WTC11 (cell line): ENCODE data around the gene RBM19.

Experiments
- ATF6 ChIP-seq: sonication (generic); formaldehyde crosslinking; IDR thresholded peaks from 2 replicates; pipeline ENCODE4 v1.8.1; 2023; ENCODE audit warnings: mild to moderate bottlenecking, missing genetic modification reagents
- CBFB ChIP-seq: sonication (generic); formaldehyde crosslinking; IDR thresholded peaks from 2 replicates; pipeline ENCODE4 v1.8.1; 2022; ENCODE audit warnings: mild to moderate bottlenecking, low read depth, missing genetic modification reagents
- CREM ChIP-seq: sonication (generic); formaldehyde crosslinking; IDR thresholded peaks from 2 replicates; pipeline ENCODE4 v1.8.1; 2022; ENCODE audit warnings: mild to moderate bottlenecking, missing genetic modification reagents, moderate library complexity
- FOXP1 ChIP-seq: sonication (generic); formaldehyde crosslinking; IDR thresholded peaks from 2 replicates; pipeline ENCODE4 v1.8.0; 2022; ENCODE audit warnings: missing genetic modification reagents, mild to moderate bottlenecking, moderate library complexity, borderline replicate concordance
- MAX ChIP-seq: sonication (generic); formaldehyde crosslinking; IDR thresholded peaks from 2 replicates; pipeline ENCODE4 v1.8.0; 2022; ENCODE audit warnings: mild to moderate bottlenecking, missing genetic modification reagents
- SMAD3 ChIP-seq: sonication (generic); formaldehyde crosslinking; IDR thresholded peaks from 2 replicates; pipeline ENCODE4 v1.8.0; 2022; ENCODE audit warnings: missing genetic modification reagents, mild to moderate bottlenecking, borderline replicate concordance
- ZNF121 ChIP-seq: sonication (generic); formaldehyde crosslinking; IDR thresholded peaks from 2 replicates; pipeline ENCODE4 v1.8.0; 2023; ENCODE audit warnings: missing genetic modification reagents
- ZNF138 ChIP-seq: sonication (generic); formaldehyde crosslinking; conservative IDR thresholded peaks from 2 replicates; pipeline ENCODE4 v1.8.1; 2022; ENCODE audit warnings: mild to moderate bottlenecking, moderate library complexity, missing genetic modification reagents
- TF ChIP-seq, protein P1 (sequence below): fragments of 200-600 bp; IDR thresholded peaks from 2 replicates; pipeline ENCODE4 v1.8.0; 2022; ENCODE audit warnings: antibody characterized with exemption
- TF ChIP-seq, protein P2 (sequence below): sonication (generic); formaldehyde crosslinking; IDR thresholded peaks from 2 replicates; pipeline ENCODE4 v1.8.1; 2022; ENCODE audit warnings: mild to moderate bottlenecking, moderate library complexity, missing genetic modification reagents
- TF ChIP-seq, protein P3 (sequence below): sonication (generic); formaldehyde crosslinking; IDR thresholded peaks from 2 replicates; pipeline ENCODE4 v1.8.1; 2022; ENCODE audit warnings: low read depth, mild to moderate bottlenecking, moderate library complexity, missing genetic modification reagents, borderline replicate concordance
- TF ChIP-seq, protein P4 (sequence below): sonication (generic); formaldehyde crosslinking; IDR thresholded peaks from 2 replicates; pipeline ENCODE4 v1.8.0; 2022; ENCODE audit warnings: mild to moderate bottlenecking, missing genetic modification reagents
- TF ChIP-seq, protein P5 (sequence below): sonication (generic); formaldehyde crosslinking; conservative IDR thresholded peaks from 2 replicates; pipeline ENCODE4 v1.8.1; 2022; ENCODE audit warnings: mild to moderate bottlenecking, missing genetic modification reagents

DNA sequence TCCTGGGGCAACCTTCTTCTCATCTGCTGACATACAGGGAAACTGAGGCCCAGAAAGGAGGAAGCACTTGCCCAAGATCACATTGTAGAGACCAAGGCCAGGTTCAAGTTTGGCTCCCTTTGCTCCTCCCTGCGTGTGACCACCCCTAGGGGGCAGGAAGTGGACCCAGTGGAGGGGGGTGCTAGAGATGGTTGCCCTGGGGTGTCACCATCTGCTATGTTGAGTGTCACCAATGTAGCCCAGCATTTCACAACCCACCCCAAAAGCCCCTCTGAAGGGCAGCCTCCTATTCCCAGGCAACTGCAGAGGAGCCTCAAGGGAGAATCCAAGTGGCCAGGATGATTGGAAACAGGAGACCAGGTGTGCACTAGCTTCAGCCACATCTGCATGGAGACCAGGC lies 12.0 kb upstream of the RBM19 start:
- TF ChIP-seq, protein P1, sequence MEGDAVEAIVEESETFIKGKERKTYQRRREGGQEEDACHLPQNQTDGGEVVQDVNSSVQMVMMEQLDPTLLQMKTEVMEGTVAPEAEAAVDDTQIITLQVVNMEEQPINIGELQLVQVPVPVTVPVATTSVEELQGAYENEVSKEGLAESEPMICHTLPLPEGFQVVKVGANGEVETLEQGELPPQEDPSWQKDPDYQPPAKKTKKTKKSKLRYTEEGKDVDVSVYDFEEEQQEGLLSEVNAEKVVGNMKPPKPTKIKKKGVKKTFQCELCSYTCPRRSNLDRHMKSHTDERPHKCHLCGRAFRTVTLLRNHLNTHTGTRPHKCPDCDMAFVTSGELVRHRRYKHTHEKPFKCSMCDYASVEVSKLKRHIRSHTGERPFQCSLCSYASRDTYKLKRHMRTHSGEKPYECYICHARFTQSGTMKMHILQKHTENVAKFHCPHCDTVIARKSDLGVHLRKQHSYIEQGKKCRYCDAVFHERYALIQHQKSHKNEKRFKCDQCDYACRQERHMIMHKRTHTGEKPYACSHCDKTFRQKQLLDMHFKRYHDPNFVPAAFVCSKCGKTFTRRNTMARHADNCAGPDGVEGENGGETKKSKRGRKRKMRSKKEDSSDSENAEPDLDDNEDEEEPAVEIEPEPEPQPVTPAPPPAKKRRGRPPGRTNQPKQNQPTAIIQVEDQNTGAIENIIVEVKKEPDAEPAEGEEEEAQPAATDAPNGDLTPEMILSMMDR: no peak
- TF ChIP-seq, protein P2, sequence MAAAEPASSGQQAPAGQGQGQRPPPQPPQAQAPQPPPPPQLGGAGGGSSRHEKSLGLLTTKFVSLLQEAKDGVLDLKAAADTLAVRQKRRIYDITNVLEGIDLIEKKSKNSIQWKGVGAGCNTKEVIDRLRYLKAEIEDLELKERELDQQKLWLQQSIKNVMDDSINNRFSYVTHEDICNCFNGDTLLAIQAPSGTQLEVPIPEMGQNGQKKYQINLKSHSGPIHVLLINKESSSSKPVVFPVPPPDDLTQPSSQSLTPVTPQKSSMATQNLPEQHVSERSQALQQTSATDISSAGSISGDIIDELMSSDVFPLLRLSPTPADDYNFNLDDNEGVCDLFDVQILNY (CRISPR knock-in tag): no peak
- TF ChIP-seq CREM (no peak), ATF6 (CRISPR knock-in tag) (no peak), CBFB (no peak), ZNF138 (CRISPR knock-in tag) (no peak), SMAD3 (no peak), ZNF121 (CRISPR knock-in tag) (no peak), MAX (CRISPR knock-in tag) (no peak), FOXP1 (CRISPR knock-in tag) (no peak)
- TF ChIP-seq, protein P3, sequence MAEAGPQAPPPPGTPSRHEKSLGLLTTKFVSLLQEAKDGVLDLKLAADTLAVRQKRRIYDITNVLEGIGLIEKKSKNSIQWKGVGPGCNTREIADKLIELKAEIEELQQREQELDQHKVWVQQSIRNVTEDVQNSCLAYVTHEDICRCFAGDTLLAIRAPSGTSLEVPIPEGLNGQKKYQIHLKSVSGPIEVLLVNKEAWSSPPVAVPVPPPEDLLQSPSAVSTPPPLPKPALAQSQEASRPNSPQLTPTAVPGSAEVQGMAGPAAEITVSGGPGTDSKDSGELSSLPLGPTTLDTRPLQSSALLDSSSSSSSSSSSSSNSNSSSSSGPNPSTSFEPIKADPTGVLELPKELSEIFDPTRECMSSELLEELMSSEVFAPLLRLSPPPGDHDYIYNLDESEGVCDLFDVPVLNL (CRISPR knock-in tag): no peak
- TF ChIP-seq, protein P4, sequence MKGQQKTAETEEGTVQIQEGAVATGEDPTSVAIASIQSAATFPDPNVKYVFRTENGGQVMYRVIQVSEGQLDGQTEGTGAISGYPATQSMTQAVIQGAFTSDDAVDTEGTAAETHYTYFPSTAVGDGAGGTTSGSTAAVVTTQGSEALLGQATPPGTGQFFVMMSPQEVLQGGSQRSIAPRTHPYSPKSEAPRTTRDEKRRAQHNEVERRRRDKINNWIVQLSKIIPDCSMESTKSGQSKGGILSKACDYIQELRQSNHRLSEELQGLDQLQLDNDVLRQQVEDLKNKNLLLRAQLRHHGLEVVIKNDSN: no peak
- TF ChIP-seq, protein P5, sequence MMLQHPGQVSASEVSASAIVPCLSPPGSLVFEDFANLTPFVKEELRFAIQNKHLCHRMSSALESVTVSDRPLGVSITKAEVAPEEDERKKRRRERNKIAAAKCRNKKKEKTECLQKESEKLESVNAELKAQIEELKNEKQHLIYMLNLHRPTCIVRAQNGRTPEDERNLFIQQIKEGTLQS: no peak
